IMR-90 (cell line): ENCODE results near the gene TRAPPC2B.
A peak's percentile ranks its signal among the peaks of the same experiment; 100 is the strongest.

ENCODE experiments used
- BHLHE40 ChIP-seq: fragments of 150-350 bp; IDR thresholded peaks from 2 replicates; pipeline ENCODE4 v1.6.1; 2016; ENCODE audit warnings: mild to moderate bottlenecking, low read depth, low read length
- CEBPB ChIP-seq: IDR thresholded peaks from 2 replicates; pipeline ENCODE4 v1.6.1; 2012; ENCODE audit warnings: low read depth, low read length, improper control_type of control experiment
- FOS ChIP-seq: fragments of 150-350 bp; IDR thresholded peaks from 2 replicates; pipeline ENCODE4 v1.6.1; 2016; ENCODE audit warnings: low read depth, low read length
- MAFK ChIP-seq: IDR thresholded peaks from 2 replicates; pipeline ENCODE4 v1.6.1; 2012; ENCODE audit warnings: low read depth, low read length, improper control_type of control experiment
- MXI1 ChIP-seq: IDR thresholded peaks from 2 replicates; pipeline ENCODE4 v1.6.1; 2012; ENCODE audit warnings: low read depth, mild to moderate bottlenecking, low read length, moderate library complexity, borderline replicate concordance
- NFE2L2 ChIP-seq: fragments of 150-350 bp; IDR thresholded peaks from 2 replicates; pipeline ENCODE4 v1.6.1; 2016; ENCODE audit warnings: low read depth, mild to moderate bottlenecking, low read length
- POLR2A ChIP-seq: IDR thresholded peaks from 2 replicates; pipeline ENCODE4 v1.6.1; 2012; ENCODE audit warnings: mild to moderate bottlenecking, low read depth, low read length
- RAD21 ChIP-seq: IDR thresholded peaks from 2 replicates; pipeline ENCODE4 v1.6.1; 2012; ENCODE audit warnings: low read length, improper control_type of control experiment
- RCOR1 ChIP-seq: IDR thresholded peaks from 2 replicates; pipeline ENCODE4 v1.6.1; 2012; ENCODE audit warnings: mild to moderate bottlenecking, low read length, improper control_type of control experiment; ENCODE audit not compliant: insufficient replicate concordance
- RFX5 ChIP-seq: IDR thresholded peaks from 2 replicates; pipeline ENCODE4 v1.8.0; 2012; ENCODE audit warnings: low read depth, mild to moderate bottlenecking, low read length, moderate library complexity
- TF ChIP-seq, protein P1 (sequence below): conservative IDR thresholded peaks from 2 replicates; pipeline ENCODE4 v1.5.1; 2012; ENCODE audit warnings: mild to moderate bottlenecking, low read depth, low read length, improper control_type of control experiment
- TF ChIP-seq, protein P2 (sequence below): fragments of 150-350 bp; IDR thresholded peaks from 2 replicates; pipeline ENCODE4 v1.6.1; 2016; ENCODE audit warnings: low read depth, mild to moderate bottlenecking, low read length, moderate library complexity, borderline replicate concordance
- TF ChIP-seq, protein P3 (sequence below): fragments of 150-350 bp; IDR thresholded peaks from 2 replicates; pipeline ENCODE4 v1.6.1; 2017; ENCODE audit warnings: mild to moderate bottlenecking, antibody characterized with exemption, low read length, low read depth

DNA sequence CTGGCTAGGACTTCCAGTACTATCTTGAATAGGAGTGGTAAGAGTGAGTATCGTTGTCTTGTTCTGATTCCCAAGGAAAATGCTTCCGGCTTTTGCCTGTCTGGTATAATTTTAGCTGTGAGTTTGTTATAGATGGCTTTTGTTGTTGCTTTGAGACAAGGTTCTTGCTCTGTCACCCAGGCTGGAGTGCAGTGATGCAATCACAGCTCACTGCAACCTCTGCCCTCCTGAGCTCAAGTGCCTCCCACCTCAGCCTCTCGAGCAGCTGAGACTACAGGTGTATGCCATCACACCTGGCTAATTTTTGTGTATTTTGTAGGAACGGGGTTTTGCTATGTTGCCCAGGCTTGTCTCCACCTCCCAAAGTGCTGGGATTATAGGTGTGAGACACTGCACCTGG, 49.2 kb upstream of the TRAPPC2B start:
- TF ChIP-seq, protein P1, sequence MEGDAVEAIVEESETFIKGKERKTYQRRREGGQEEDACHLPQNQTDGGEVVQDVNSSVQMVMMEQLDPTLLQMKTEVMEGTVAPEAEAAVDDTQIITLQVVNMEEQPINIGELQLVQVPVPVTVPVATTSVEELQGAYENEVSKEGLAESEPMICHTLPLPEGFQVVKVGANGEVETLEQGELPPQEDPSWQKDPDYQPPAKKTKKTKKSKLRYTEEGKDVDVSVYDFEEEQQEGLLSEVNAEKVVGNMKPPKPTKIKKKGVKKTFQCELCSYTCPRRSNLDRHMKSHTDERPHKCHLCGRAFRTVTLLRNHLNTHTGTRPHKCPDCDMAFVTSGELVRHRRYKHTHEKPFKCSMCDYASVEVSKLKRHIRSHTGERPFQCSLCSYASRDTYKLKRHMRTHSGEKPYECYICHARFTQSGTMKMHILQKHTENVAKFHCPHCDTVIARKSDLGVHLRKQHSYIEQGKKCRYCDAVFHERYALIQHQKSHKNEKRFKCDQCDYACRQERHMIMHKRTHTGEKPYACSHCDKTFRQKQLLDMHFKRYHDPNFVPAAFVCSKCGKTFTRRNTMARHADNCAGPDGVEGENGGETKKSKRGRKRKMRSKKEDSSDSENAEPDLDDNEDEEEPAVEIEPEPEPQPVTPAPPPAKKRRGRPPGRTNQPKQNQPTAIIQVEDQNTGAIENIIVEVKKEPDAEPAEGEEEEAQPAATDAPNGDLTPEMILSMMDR, result no peak
- TF ChIP-seq POLR2A (no peak), RFX5 (no peak), FOS (no peak), NFE2L2 (no peak), MXI1 (no peak), BHLHE40 (no peak), CEBPB (peak; percentile 16; the same call in 1 of the 2 replicates), MAFK (no peak), RCOR1 (no peak), RAD21 (no peak)
- TF ChIP-seq, protein P2, sequence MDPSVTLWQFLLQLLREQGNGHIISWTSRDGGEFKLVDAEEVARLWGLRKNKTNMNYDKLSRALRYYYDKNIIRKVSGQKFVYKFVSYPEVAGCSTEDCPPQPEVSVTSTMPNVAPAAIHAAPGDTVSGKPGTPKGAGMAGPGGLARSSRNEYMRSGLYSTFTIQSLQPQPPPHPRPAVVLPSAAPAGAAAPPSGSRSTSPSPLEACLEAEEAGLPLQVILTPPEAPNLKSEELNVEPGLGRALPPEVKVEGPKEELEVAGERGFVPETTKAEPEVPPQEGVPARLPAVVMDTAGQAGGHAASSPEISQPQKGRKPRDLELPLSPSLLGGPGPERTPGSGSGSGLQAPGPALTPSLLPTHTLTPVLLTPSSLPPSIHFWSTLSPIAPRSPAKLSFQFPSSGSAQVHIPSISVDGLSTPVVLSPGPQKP, result no peak
- TF ChIP-seq, protein P3, sequence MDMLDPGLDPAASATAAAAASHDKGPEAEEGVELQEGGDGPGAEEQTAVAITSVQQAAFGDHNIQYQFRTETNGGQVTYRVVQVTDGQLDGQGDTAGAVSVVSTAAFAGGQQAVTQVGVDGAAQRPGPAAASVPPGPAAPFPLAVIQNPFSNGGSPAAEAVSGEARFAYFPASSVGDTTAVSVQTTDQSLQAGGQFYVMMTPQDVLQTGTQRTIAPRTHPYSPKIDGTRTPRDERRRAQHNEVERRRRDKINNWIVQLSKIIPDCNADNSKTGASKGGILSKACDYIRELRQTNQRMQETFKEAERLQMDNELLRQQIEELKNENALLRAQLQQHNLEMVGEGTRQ, result no peak
